Measurements from ENCODE around the gene DLG1.

DLG1 gene

GRCh38 chr3:197189623-197190022, 108.8 kb downstream of the DLG1 start:
- WGBS, result 83% methylated on average over 1 of the region's 3 CpGs
- Histone ChIP-seq H2BK12ac (ENCODE audit: low read length in 2 of 2) (no peak overlapping the region), H3K18ac (ENCODE audit: low read depth in 1 of 2, low read length in 2 of 2) (no peak overlapping the region), H3K4me2 (ENCODE audit: low read length, poor library complexity, severe bottlenecking) (no peak overlapping the region), H3K4ac (ENCODE audit: low read depth in 1 of 2, low read length in 2 of 2) (no peak overlapping the region), H2AFZ (ENCODE audit: low read depth, low read length) (no peak overlapping the region), H3K23ac (ENCODE audit: low read length in 2 of 2) (no peak overlapping the region), H3K14ac (ENCODE audit: low read length in 2 of 2) (no peak overlapping the region), H2BK120ac (ENCODE audit: low read depth, low read length) (no peak overlapping the region), H3K9me3 (ENCODE audit: control insufficient read depth, low read length) (no peaks in the 10 kb centered on the region), H2AK5ac (ENCODE audit: low read length, severe bottlenecking) (no peak overlapping the region), H2BK5ac (ENCODE audit: low read depth, low read length, poor library complexity, severe bottlenecking) (no peak overlapping the region), H3K36me3 (ENCODE audit: control insufficient read depth in 1 of 2, insufficient read depth in 2 of 2, low read depth in 1 of 2, low read length in 2 of 2) (peaks cover 0 to 11% of the 10 kb centered on the region in 2 experiments), H3K4me3 (ENCODE audit: insufficient read depth in 1 of 2, low read depth in 1 of 2, low read length in 2 of 2) (no peak overlapping the region), H4K91ac (ENCODE audit: low read length) (no peak overlapping the region), H2BK15ac (ENCODE audit: low read depth, poor library complexity, severe bottlenecking) (no peak overlapping the region), H3K27ac (ENCODE audit: low read length, poor library complexity, severe bottlenecking) (no peak overlapping the region), H3K79me1 (replicated peaks; ENCODE audit: low read length, poor library complexity, severe bottlenecking) (peaks cover 3% of the 10 kb centered on the region), H3K9ac (ENCODE audit: low read length) (peak overlapping the region; percentile 15), H3K27me3 (ENCODE audit: control insufficient read depth in 1 of 2, insufficient read depth in 1 of 2, low read length in 2 of 2) (no peaks in the 10 kb centered on the region), H4K8ac (ENCODE audit: low read length) (no peak overlapping the region), H3K4me1 (ENCODE audit: control insufficient read depth, insufficient read depth, low read depth, low read length) (peaks cover 1% of the 10 kb centered on the region)
- peak; percentile 12 for DNase-seq

DNA sequence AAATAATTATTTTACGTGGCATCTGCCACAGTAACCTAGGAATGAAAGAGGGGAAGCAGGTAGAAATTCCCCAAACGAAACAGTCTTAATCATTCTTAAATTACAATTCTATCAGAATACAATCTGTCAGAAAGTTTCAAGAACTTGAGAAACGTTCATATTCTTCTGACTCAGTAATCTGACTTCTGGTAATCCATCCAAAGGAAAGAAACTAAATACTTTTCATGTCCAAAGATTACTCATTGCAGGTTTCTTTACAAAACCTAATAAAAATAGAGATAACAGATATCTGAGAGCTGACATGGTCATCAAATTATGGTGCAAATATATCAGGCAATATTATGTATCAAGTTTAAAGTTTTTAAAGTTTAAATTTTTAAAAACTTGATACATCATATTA, 109.4 kb downstream of the DLG1 start:
- no peak for DNase-seq
- H2BK5ac ChIP-seq (ENCODE audit: low read depth, low read length, poor library complexity, severe bottlenecking), result no peak overlapping the region
- H3K27ac ChIP-seq (ENCODE audit: low read length, poor library complexity, severe bottlenecking), result no peak overlapping the region
- no peak overlapping the region for H2BK15ac ChIP-seq (ENCODE audit: low read depth, poor library complexity, severe bottlenecking)
- H3K4me3 ChIP-seq (ENCODE audit: insufficient read depth in 1 of 2, low read depth in 1 of 2, low read length in 2 of 2), result no peak overlapping the region
- H4K91ac ChIP-seq (ENCODE audit: low read length), result no peak overlapping the region
- WGBS, result 89% methylated on average over 3 of the region's 3 CpGs
- peaks cover 0 to 11% of the 10 kb centered on the region in 2 experiments for H3K36me3 ChIP-seq (ENCODE audit: control insufficient read depth in 1 of 2, insufficient read depth in 2 of 2, low read depth in 1 of 2, low read length in 2 of 2)
- no peak overlapping the region for H2BK12ac ChIP-seq (ENCODE audit: low read length in 2 of 2)
- H2AFZ ChIP-seq (ENCODE audit: low read depth, low read length), result no peak overlapping the region
- no peaks in the 10 kb centered on the region for H3K27me3 ChIP-seq (ENCODE audit: control insufficient read depth in 1 of 2, insufficient read depth in 1 of 2, low read length in 2 of 2)
- H3K9ac ChIP-seq (ENCODE audit: low read length), result peak overlapping the region; percentile 15
- no peak overlapping the region for H3K4ac ChIP-seq (ENCODE audit: low read depth in 1 of 2, low read length in 2 of 2)
- no peak overlapping the region for H3K23ac ChIP-seq (ENCODE audit: low read length in 2 of 2)
- H2AK5ac ChIP-seq (ENCODE audit: low read length, severe bottlenecking), result no peak overlapping the region
- peaks cover 1% of the 10 kb centered on the region for H3K4me1 ChIP-seq (ENCODE audit: control insufficient read depth, insufficient read depth, low read depth, low read length)
- H3K18ac ChIP-seq (ENCODE audit: low read depth in 1 of 2, low read length in 2 of 2), result no peak overlapping the region
- peaks cover 3% of the 10 kb centered on the region for H3K79me1 ChIP-seq (replicated peaks; ENCODE audit: low read length, poor library complexity, severe bottlenecking)
- H3K4me2 ChIP-seq (ENCODE audit: low read length, poor library complexity, severe bottlenecking), result no peak overlapping the region
- H4K8ac ChIP-seq (ENCODE audit: low read length), result no peak overlapping the region
- H3K9me3 ChIP-seq (ENCODE audit: control insufficient read depth, low read length), result no peaks in the 10 kb centered on the region
- no peak overlapping the region for H2BK120ac ChIP-seq (ENCODE audit: low read depth, low read length)
- no peak overlapping the region for H3K14ac ChIP-seq (ENCODE audit: low read length in 2 of 2)

GRCh38 chr3:197186887-197187588, 111.4 kb downstream of the DLG1 start:
- Histone ChIP-seq H2BK12ac (ENCODE audit: low read length in 2 of 2) (no peak overlapping the region), H3K27ac (ENCODE audit: low read length, poor library complexity, severe bottlenecking) (no peak overlapping the region), H3K18ac (ENCODE audit: low read depth in 1 of 2, low read length in 2 of 2) (no peak overlapping the region), H2BK120ac (ENCODE audit: low read depth, low read length) (no peak overlapping the region), H3K79me1 (replicated peaks; ENCODE audit: low read length, poor library complexity, severe bottlenecking) (peaks cover 3% of the 10 kb centered on the region), H3K36me3 (ENCODE audit: control insufficient read depth in 1 of 2, insufficient read depth in 2 of 2, low read depth in 1 of 2, low read length in 2 of 2) (peaks cover 4 to 15% of the 10 kb centered on the region in 2 experiments), H3K4me1 (ENCODE audit: control insufficient read depth, insufficient read depth, low read depth, low read length) (peaks cover 3% of the 10 kb centered on the region), H3K9me3 (ENCODE audit: control insufficient read depth, low read length) (no peaks in the 10 kb centered on the region), H3K4me2 (ENCODE audit: low read length, poor library complexity, severe bottlenecking) (no peak overlapping the region), H3K4me3 (ENCODE audit: insufficient read depth in 1 of 2, low read depth in 1 of 2, low read length in 2 of 2) (no peak overlapping the region), H3K4ac (ENCODE audit: low read depth in 1 of 2, low read length in 2 of 2) (no peak overlapping the region), H3K27me3 (ENCODE audit: control insufficient read depth in 1 of 2, insufficient read depth in 1 of 2, low read length in 2 of 2) (no peaks in the 10 kb centered on the region), H2AK5ac (ENCODE audit: low read length, severe bottlenecking) (no peak overlapping the region), H4K8ac (ENCODE audit: low read length) (no peak overlapping the region), H3K9ac (ENCODE audit: low read length) (no peak overlapping the region), H4K91ac (ENCODE audit: low read length) (no peak overlapping the region), H2AFZ (ENCODE audit: low read depth, low read length) (no peak overlapping the region), H3K23ac (ENCODE audit: low read length in 2 of 2) (no peak overlapping the region), H3K14ac (ENCODE audit: low read length in 2 of 2) (no peak overlapping the region), H2BK5ac (ENCODE audit: low read depth, low read length, poor library complexity, severe bottlenecking) (no peak overlapping the region), H2BK15ac (ENCODE audit: low read depth, poor library complexity, severe bottlenecking) (no peak overlapping the region)
- WGBS, result no CpG with 5 or more reads among the region's 1 CpG
- DNase-seq, result peak; percentile 71

GRCh38 chr3:197183582-197183981, 114.8 kb downstream of the DLG1 start:
- Histone ChIP-seq H2AK5ac (ENCODE audit: low read length, severe bottlenecking) (no peak overlapping the region), H3K9ac (ENCODE audit: low read length) (no peak overlapping the region), H2BK15ac (ENCODE audit: low read depth, poor library complexity, severe bottlenecking) (no peak overlapping the region), H2AFZ (ENCODE audit: low read depth, low read length) (no peak overlapping the region), H2BK120ac (ENCODE audit: low read depth, low read length) (no peak overlapping the region), H3K4me3 (ENCODE audit: insufficient read depth in 1 of 2, low read depth in 1 of 2, low read length in 2 of 2) (no peak overlapping the region), H3K79me1 (replicated peaks; ENCODE audit: low read length, poor library complexity, severe bottlenecking) (peaks cover 4% of the 10 kb centered on the region), H2BK12ac (ENCODE audit: low read length in 2 of 2) (no peak overlapping the region), H3K9me3 (ENCODE audit: control insufficient read depth, low read length) (no peaks in the 10 kb centered on the region), H3K18ac (ENCODE audit: low read depth in 1 of 2, low read length in 2 of 2) (no peak overlapping the region), H4K91ac (ENCODE audit: low read length) (no peak overlapping the region), H3K4me1 (ENCODE audit: control insufficient read depth, insufficient read depth, low read depth, low read length) (peaks cover 4% of the 10 kb centered on the region), H2BK5ac (ENCODE audit: low read depth, low read length, poor library complexity, severe bottlenecking) (no peak overlapping the region), H3K36me3 (ENCODE audit: control insufficient read depth in 1 of 2, insufficient read depth in 2 of 2, low read depth in 1 of 2, low read length in 2 of 2) (peaks cover 4 to 6% of the 10 kb centered on the region in 2 experiments), H3K4ac (ENCODE audit: low read depth in 1 of 2, low read length in 2 of 2) (no peak overlapping the region), H3K27ac (ENCODE audit: low read length, poor library complexity, severe bottlenecking) (no peak overlapping the region), H3K23ac (ENCODE audit: low read length in 2 of 2) (no peak overlapping the region), H3K14ac (ENCODE audit: low read length in 2 of 2) (no peak overlapping the region), H3K4me2 (ENCODE audit: low read length, poor library complexity, severe bottlenecking) (no peak overlapping the region), H3K27me3 (ENCODE audit: control insufficient read depth in 1 of 2, insufficient read depth in 1 of 2, low read length in 2 of 2) (no peaks in the 10 kb centered on the region), H4K8ac (ENCODE audit: low read length) (no peak overlapping the region)
- 95% methylated on average over 9 of the region's 9 CpGs for WGBS
- no peak for DNase-seq
